ENCODE data around the gene OR10R2.

OR10R2 gene

GRCh38 chr1:158527190-158527815, 55.3 kb downstream of the OR10R2 start:
- DNase-seq (ENCODE audit: low read depth): no peak

Data from HS-5 (cell line).